ENCODE measurements around the gene ST3GAL5. TPM values are rescaled to one million over a fixed set of nuclear protein-coding genes. Genes with fewer than 3 reads are reported as not detected.

ST3GAL5 gene
- total RNA-seq, 1 experiment from 2014 or later: 3.4 TPM

Other genes starting within 250 kb of the ST3GAL5 start
- not detected in 2 replicates for gene SFTPB, start 220.8 kb downstream of the ST3GAL5 start, total RNA-seq (2014; rRNA removed; shearing (Covaris generic))
- not detected in 2 replicates for gene GNLY, start 194.6 kb downstream of the ST3GAL5 start, total RNA-seq (2014; rRNA removed; shearing (Covaris generic))
- 0.33 and 1.1 TPM in 2 replicates for gene ATOH8, start 135.0 kb downstream of the ST3GAL5 start, total RNA-seq (2014; rRNA removed; shearing (Covaris generic))
- gene POLR1A, start 216.9 kb upstream of the ST3GAL5 start, total RNA-seq (2014; rRNA removed; shearing (Covaris generic)): 16.3 and 19.9 TPM in 2 replicates
- gene PTCD3, start 217.2 kb upstream of the ST3GAL5 start, total RNA-seq (2014; rRNA removed; shearing (Covaris generic)): 163 and 283 TPM in 2 replicates

Measured in H7 (cell line).